NOMO-1 treated with dmso at 0.1 percent for 144 hours (cell line): ENCODE results near the gene HMGN4.

Source experiments
- DNase-seq: peaks from one replicate; lab custom pipeline; 2025; ENCODE audit not compliant: unreplicated experiment; lab: John Stamatoyannopoulos, UW

Gene HMGN4

GRCh38 chr6:26576929-26577719 lies 39.0 kb downstream of the HMGN4 start:
- peak; percentile 71 for DNase-seq

GRCh38 chr6:26577720-26578072 lies 39.5 kb downstream of the HMGN4 start:
- DNase-seq, result no peak

- no peak for DNase-seq
Measured at GRCh38 chr6:26578279-26578678, 40.1 kb downstream of the HMGN4 start.

GRCh38 chr6:26578741-26579140 lies 40.6 kb downstream of the HMGN4 start:
- DNase-seq, result no peak

- no peak for DNase-seq
Measured at GRCh38 chr6:26581164-26581915, 43.2 kb downstream of the HMGN4 start.

- DNase-seq, result no peak
Measured at GRCh38 chr6:26588965-26589364, 50.8 kb downstream of the HMGN4 start.

- no peak for DNase-seq
Measured at GRCh38 chr6:26592649-26593048, 54.5 kb downstream of the HMGN4 start.

GRCh38 chr6:26593278-26594130 lies 55.3 kb downstream of the HMGN4 start:
- no peak for DNase-seq

- no peak for DNase-seq
Measured at GRCh38 chr6:26594131-26594498, 55.9 kb downstream of the HMGN4 start.

GRCh38 chr6:26594730-26595632 lies 56.8 kb downstream of the HMGN4 start:
- DNase-seq, result no peak

GRCh38 chr6:26595669-26596269 lies 57.6 kb downstream of the HMGN4 start:
- DNase-seq, result peak; percentile 54
